Neural crest cell (in vitro differentiated cells): Measurements from ENCODE around the gene TTC9. TPM values are rescaled to one million over a fixed set of nuclear protein-coding genes. Genes with fewer than 3 reads are reported as not detected.

ENCODE experiments used
- DNase-seq: peaks from one replicate; pipeline ENCODE4 v3.0.0; 2021; ENCODE audit warnings: low read depth, mixed read lengths, low spot score
- H3K27ac Mint-ChIP-seq: one replicate; pipeline ENCODE4 v1.8.0; 2021; ENCODE audit warnings: mild to moderate bottlenecking, mixed read lengths; ENCODE audit not compliant: unreplicated experiment
- H3K27me3 Mint-ChIP-seq: 2 replicates; pipeline ENCODE4 v1.8.0; 2021; ENCODE audit warnings: low read depth, mild to moderate bottlenecking, mixed read lengths
- H3K36me3 Mint-ChIP-seq: 2 replicates; pipeline ENCODE4 v1.8.0; 2021; ENCODE audit warnings: low read depth, mild to moderate bottlenecking, mixed read lengths
- H3K4me1 Mint-ChIP-seq: 2 replicates; pipeline ENCODE4 v1.8.0; 2021; ENCODE audit warnings: mixed read lengths
- H3K4me3 Mint-ChIP-seq: one replicate; pipeline ENCODE4 v1.8.0; 2021; ENCODE audit warnings: mild to moderate bottlenecking, mixed read lengths
- H3K9me3 Mint-ChIP-seq: 2 replicates; pipeline ENCODE4 v1.8.0; 2021; ENCODE audit warnings: mixed read lengths
- CTCF ChIP-seq: fragments of 200-600 bp; sonication (generic); conservative IDR thresholded peaks from 2 replicates; pipeline ENCODE4 v1.5.0; 2021; ENCODE audit warnings: antibody characterized with exemption, mild to moderate bottlenecking
- total RNA-seq: library from RNA; stranded (reverse); gene quantifications from 2 replicates; pipeline ENCODE4 v1.2.1, GENCODE V29; 2021

TTC9 gene
- total RNA-seq, 1 donor from 2014 or later, result 4.2 TPM

- Mint-ChIP-seq H3K4me3 (no peak overlapping the region), H3K36me3 (peaks cover 6% of the 10 kb centered on the region), H3K4me1 (no peaks in the 10 kb centered on the region), H3K27me3 (no peaks in the 10 kb centered on the region), H3K9me3 (no peaks in the 10 kb centered on the region), H3K27ac (no peak overlapping the region)
- DNase-seq, result no peak
- no peak for TF ChIP-seq CTCF
Observed at GRCh38 chr14:70665448-70666360, 24.0 kb downstream of the TTC9 start.

GRCh38 chr14:70666361-70666686 lies 24.6 kb downstream of the TTC9 start:
- H3K27me3 Mint-ChIP-seq, result no peaks in the 10 kb centered on the region
- no peaks in the 10 kb centered on the region for H3K9me3 Mint-ChIP-seq
- H3K4me1 Mint-ChIP-seq, result no peaks in the 10 kb centered on the region
- peaks cover 6% of the 10 kb centered on the region for H3K36me3 Mint-ChIP-seq
- no peak for TF ChIP-seq CTCF
- no peak overlapping the region for H3K27ac Mint-ChIP-seq
- H3K4me3 Mint-ChIP-seq, result no peak overlapping the region
- no peak for DNase-seq

GRCh38 chr14:70670992-70671651 lies 29.4 kb downstream of the TTC9 start:
- Mint-ChIP-seq H3K9me3 (no peaks in the 10 kb centered on the region), H3K27ac (no peak overlapping the region), H3K27me3 (no peaks in the 10 kb centered on the region), H3K4me1 (peaks cover 3% of the 10 kb centered on the region), H3K36me3 (peaks cover 3% of the 10 kb centered on the region), H3K4me3 (no peak overlapping the region)
- no peak for TF ChIP-seq CTCF
- DNase-seq, result no peak

GRCh38 chr14:70671652-70672644 lies 30.2 kb downstream of the TTC9 start:
- H3K4me3 Mint-ChIP-seq, result no peak overlapping the region
- H3K4me1 Mint-ChIP-seq, result peaks cover 3% of the 10 kb centered on the region
- no peaks in the 10 kb centered on the region for H3K9me3 Mint-ChIP-seq
- no peak for DNase-seq
- H3K27ac Mint-ChIP-seq, result no peak overlapping the region
- H3K27me3 Mint-ChIP-seq, result no peaks in the 10 kb centered on the region
- TF ChIP-seq CTCF, result no peak
- H3K36me3 Mint-ChIP-seq, result peaks cover 3% of the 10 kb centered on the region

GRCh38 chr14:70677341-70677740 lies 35.6 kb downstream of the TTC9 start:
- H3K27ac Mint-ChIP-seq, result no peak overlapping the region
- no peaks in the 10 kb centered on the region for H3K4me1 Mint-ChIP-seq
- no peaks in the 10 kb centered on the region for H3K36me3 Mint-ChIP-seq
- TF ChIP-seq CTCF, result no peak
- no peak for DNase-seq
- H3K9me3 Mint-ChIP-seq, result peaks cover 3% of the 10 kb centered on the region
- H3K4me3 Mint-ChIP-seq, result no peak overlapping the region
- peaks cover 10% of the 10 kb centered on the region for H3K27me3 Mint-ChIP-seq
